Naive thymus-derived CD4-positive, alpha-beta T cell (primary cell): Measurements from ENCODE around the gene PCED1B. TPM values are rescaled to one million over a fixed set of nuclear protein-coding genes. Genes with fewer than 3 reads are reported as not detected.
"Not testable (repeated sequence)": the region's sequence is repeated elsewhere in the genome, so short reads cannot be mapped to it uniquely, and the experiment has no call there.

Experiments used
- ATAC-seq: fragments of 150-1000 bp; cut with Tn5 transposase; 2 replicates; pipeline ENCODE4 v1.10.0; 2021; ENCODE audit warnings: mild to moderate bottlenecking, moderate library complexity
- CTCF ChIA-PET: fragments of 350-600 bp; sonication (Branson Sonifier 250); formaldehyde crosslinking; loops from one replicate; lab custom pipeline; 2021; ENCODE audit warnings: antibody characterized with exemption; lab: Charles Lee
- POLR2A ChIA-PET: fragments of 350-600 bp; sonication (Branson Sonifier 250); formaldehyde crosslinking; loops from one replicate; lab custom pipeline; 2021; ENCODE audit warnings: antibody characterized with exemption, inconsistent platforms; lab: Charles Lee
- DNase-seq, 9 donors: peaks; one replicate each; pipeline versions ENCODE4 v3.0.0 to v3.0.0-alpha.2; 2020 to 2022; ENCODE audit warnings: mixed read lengths in 1 of 9
- H3K27ac ChIP-seq: one replicate; pipeline ENCODE4 v1.7.0; 2013; ENCODE audit warnings: mild to moderate bottlenecking, low read depth, low read length, moderate library complexity
- H3K27me3 ChIP-seq, 2 donors: one replicate each; pipeline ENCODE4 v1.7.0; 2013; ENCODE audit warnings: low read length in 2 of 2, mild to moderate bottlenecking in 2 of 2, moderate library complexity in 2 of 2; ENCODE audit not compliant: control insufficient read depth in 2 of 2, insufficient read depth in 2 of 2
- H3K36me3 ChIP-seq, 3 experiments: 1 replicate in 2 of 3; 2 replicates in 1 of 3; pipeline ENCODE4 v1.7.0; 2013; ENCODE audit warnings: low read length in 3 of 3, mild to moderate bottlenecking in 3 of 3, moderate library complexity in 1 of 3; ENCODE audit not compliant: insufficient read depth in 3 of 3, control insufficient read depth in 2 of 3
- H3K4me1 ChIP-seq, 2 donors: one replicate each; pipeline ENCODE4 v1.7.0; 2013; ENCODE audit warnings: low read length in 2 of 2, mild to moderate bottlenecking in 2 of 2, moderate library complexity in 1 of 2; ENCODE audit not compliant: control insufficient read depth in 2 of 2, insufficient read depth in 2 of 2
- H3K4me3 ChIP-seq: 2 replicates; pipeline ENCODE4 v1.7.0; 2013; ENCODE audit warnings: mild to moderate bottlenecking, low read length
- H3K9me3 ChIP-seq, 3 experiments: 1 replicate in 2 of 3; 2 replicates in 1 of 3; pipeline ENCODE4 v1.7.0; 2013; ENCODE audit warnings: low read length in 3 of 3; ENCODE audit not compliant: control insufficient read depth in 2 of 3
- H3K27ac Mint-ChIP-seq, 9 donors: one replicate each; pipeline ENCODE4 v1.8.0; 2020 to 2022; ENCODE audit warnings: mixed read lengths in 9 of 9, mild to moderate bottlenecking in 8 of 9, moderate library complexity in 5 of 9, inconsistent platforms in 2 of 9
- H3K27me3 Mint-ChIP-seq, 5 donors: one replicate each; pipeline ENCODE4 v1.8.0; 2021 to 2022; ENCODE audit warnings: mixed read lengths in 5 of 5, mild to moderate bottlenecking in 1 of 5
- H3K36me3 Mint-ChIP-seq, 5 donors: one replicate each; pipeline ENCODE4 v1.8.0; 2020 to 2022; ENCODE audit warnings: mixed read lengths in 5 of 5, mild to moderate bottlenecking in 3 of 5, inconsistent platforms in 1 of 5
- H3K4me1 Mint-ChIP-seq, 7 donors: one replicate each; pipeline ENCODE4 v1.8.0; 2020 to 2022; ENCODE audit warnings: mixed read lengths in 7 of 7, mild to moderate bottlenecking in 3 of 7, inconsistent platforms in 1 of 7
- H3K4me3 Mint-ChIP-seq, 10 donors: one replicate each; pipeline ENCODE4 v1.8.0; 2020 to 2022; ENCODE audit warnings: mild to moderate bottlenecking in 10 of 10, mixed read lengths in 10 of 10, moderate library complexity in 6 of 10, inconsistent platforms in 2 of 10
- H3K9me3 Mint-ChIP-seq, 11 donors: one replicate each; pipeline ENCODE4 v1.8.0; 2020 to 2022; ENCODE audit warnings: mixed read lengths in 11 of 11, mild to moderate bottlenecking in 4 of 11, inconsistent platforms in 1 of 11, moderate library complexity in 1 of 11
- intact Hi-C, 2 donors: fragments of 100-400 bp; cut with micrococcal nuclease; formaldehyde crosslinking; loops; one replicate each; pipeline ENCODE4 v1.15.1; 2023
- polyA plus RNA-seq, 2 donors: library from polyadenylated mRNA; unstranded; fragments of 300-500 nt; fragmentation: Illumina TruSeq; gene quantifications; one replicate each; pipeline ENCODE4 v1.2.3, GENCODE V29; 2021
- total RNA-seq, 6 experiments: library from RNA in 5 of 6; stranded (reverse) in 5 of 6; gene quantifications; 1 replicate in 5 of 6; 2 replicates in 1 of 6; pipeline ENCODE4 v1.2.3 and lab custom pipeline; 2021 to 2026

PCED1B gene
- total and polyA plus RNA-seq, 7 experiments from 2014 or later, result 41.4 to 147 (median 94.3) TPM

- intact Hi-C loops, result no loop called here
- Histone ChIP-seq H3K27ac (peak overlapping the region; percentile 6), H3K27me3 (no peaks in the 10 kb centered on the region), H3K9me3 (no peaks in the 10 kb centered on the region), H3K4me1 (peaks cover 31 to 35% of the 10 kb centered on the region in 2 donors), H3K4me3 (no peak overlapping the region), H3K36me3 (peaks cover 9 to 16% (median 10%) of the 10 kb centered on the region in 3 experiments)
- H3K27ac Mint-ChIP-seq, result peak overlapping the region in 8 of 9 donors; percentile 44 to 98 (median 82)
- POLR2A ChIA-PET, result interaction anchor here (0.9 to 1.3 kb wide), 2 partner anchors 11 to 76 kb away, joined by 3 to 4 read pairs; no protein-coding TSS in a partner anchor
- H3K9me3 Mint-ChIP-seq, result no peaks in the 10 kb centered on the region
- ATAC-seq, result no peak
- H3K4me1 Mint-ChIP-seq, result peaks cover 32 to 90% (median 77%) of the 10 kb centered on the region in 7 donors
- peak overlapping the region in 3 of 10 donors; percentile 12 to 50 (median 19) for H3K4me3 Mint-ChIP-seq
- no peaks in the 10 kb centered on the region for H3K27me3 Mint-ChIP-seq
- CTCF ChIA-PET, result interaction anchor here (0.6 to 2.0 kb wide), 4 partner anchors 11 to 197 kb away, joined by 3 to 6 read pairs (median 4); no protein-coding TSS in a partner anchor
- peaks cover 15 to 41% (median 37%) of the 10 kb centered on the region in 5 donors for H3K36me3 Mint-ChIP-seq
- no peak for DNase-seq
Measured at GRCh38 chr12:47200446-47200845, 121.0 kb downstream of the PCED1B start.

- H3K4me3 Mint-ChIP-seq, result peak overlapping the region in 1 of 10 donors; percentile 50
- intact Hi-C loops, H3K27me3 Mint-ChIP-seq, H3K27me3 ChIP-seq, H3K9me3 Mint-ChIP-seq, ATAC-seq, H3K9me3 ChIP-seq, H3K4me3 ChIP-seq, DNase-seq, H3K27ac ChIP-seq: not testable (repeated sequence)
- CTCF ChIA-PET, result interaction anchor here (2.0 kb wide), 1 partner anchor 19 kb away, joined by 4 read pairs; no protein-coding TSS in a partner anchor
- H3K4me1 Mint-ChIP-seq, result peaks cover 39 to 90% (median 77%) of the 10 kb centered on the region in 7 donors
- Histone ChIP-seq H3K36me3 (peaks cover 12 to 23% (median 17%) of the 10 kb centered on the region in 3 experiments), H3K4me1 (peaks cover 38 to 39% of the 10 kb centered on the region in 2 donors)
- POLR2A ChIA-PET, result interaction anchor here (0.9 to 3.0 kb wide), 7 partner anchors 9 to 212 kb away, joined by 3 to 15 read pairs (median 3); no protein-coding TSS in a partner anchor
- peaks cover 16 to 48% (median 44%) of the 10 kb centered on the region in 5 donors for H3K36me3 Mint-ChIP-seq
- H3K27ac Mint-ChIP-seq, result peak overlapping the region in 8 of 9 donors; percentile 34 to 98 (median 76)
Measured at GRCh38 chr12:47201190-47201589, 121.8 kb downstream of the PCED1B start.

- intact Hi-C loops, result no loop called here
- CTCF ChIA-PET, result interaction anchor here (0.6 to 1.0 kb wide), 3 partner anchors 17 to 466 kb away, joined by 4 read pairs; no protein-coding TSS in a partner anchor
- no peak overlapping the region for H3K4me3 ChIP-seq
- H3K36me3 Mint-ChIP-seq, result peaks cover 16 to 57% (median 48%) of the 10 kb centered on the region in 5 donors
- POLR2A ChIA-PET, result interaction anchor here (0.9 to 3.0 kb wide), 10 partner anchors 9 to 211 kb away, joined by 3 to 15 read pairs (median 3); no protein-coding TSS in a partner anchor
- peak overlapping the region; percentile 41 for H3K27ac ChIP-seq
- DNase-seq (no peak), ATAC-seq (no peak)
- no peaks in the 10 kb centered on the region for H3K27me3 Mint-ChIP-seq
- no peaks in the 10 kb centered on the region for H3K9me3 Mint-ChIP-seq
- peak overlapping the region in 5 of 10 donors; percentile 17 to 52 (median 24) for H3K4me3 Mint-ChIP-seq
- H3K27ac Mint-ChIP-seq, result peak overlapping the region in 8 of 9 donors; percentile 42 to 98 (median 72)
- peaks cover 18 to 28% (median 19%) of the 10 kb centered on the region in 3 experiments for H3K36me3 ChIP-seq
- H3K4me1 ChIP-seq, result peaks cover 48 to 49% of the 10 kb centered on the region in 2 donors
- H3K27me3 ChIP-seq, result no peaks in the 10 kb centered on the region
- H3K4me1 Mint-ChIP-seq, result peaks cover 47 to 97% (median 85%) of the 10 kb centered on the region in 7 donors
- H3K9me3 ChIP-seq, result no peaks in the 10 kb centered on the region
Measured at GRCh38 chr12:47202176-47202575, 122.8 kb downstream of the PCED1B start.

- DNase-seq (peak in 1 of 9 donors; percentile 30), ATAC-seq (no peak)
- Histone ChIP-seq H3K27me3 (no peaks in the 10 kb centered on the region), H3K9me3 (no peaks in the 10 kb centered on the region), H3K4me1 (peaks cover 67 to 80% of the 10 kb centered on the region in 2 donors), H3K36me3 (peaks cover 26 to 42% (median 39%) of the 10 kb centered on the region in 3 experiments), H3K4me3 (no peak overlapping the region), H3K27ac (peak overlapping the region; percentile 76)
- no peaks in the 10 kb centered on the region for H3K9me3 Mint-ChIP-seq
- ChIA-PET CTCF (interaction anchor here (1.0 kb wide), 1 partner anchor 172 kb away, joined by 3 read pairs; no protein-coding TSS in a partner anchor), POLR2A (interaction anchor here (0.7 to 4.0 kb wide), 8 partner anchors 8 to 125 kb away, joined by 3 to 36 read pairs (median 14); partner anchors contain the start of genes AMIGO2 and PCED1B)
- intact Hi-C loops, result loop anchor here (2.0 kb wide), 2 partner anchors 13 to 15 kb away; no protein-coding TSS in a partner anchor
- H3K4me1 Mint-ChIP-seq, result peaks cover 56 to 98% (median 77%) of the 10 kb centered on the region in 7 donors
- peak overlapping the region; percentile 41 to 98 (median 93) for H3K27ac Mint-ChIP-seq
- peaks cover 16 to 63% (median 60%) of the 10 kb centered on the region in 5 donors for H3K36me3 Mint-ChIP-seq
- H3K4me3 Mint-ChIP-seq, result peak overlapping the region; percentile 60 to 99 (median 84)
- H3K27me3 Mint-ChIP-seq, result no peaks in the 10 kb centered on the region
Measured at GRCh38 chr12:47205532-47206449, 126.4 kb downstream of the PCED1B start.

- CTCF ChIA-PET, result interaction anchor here (0.6 to 2.0 kb wide), 9 partner anchors 9 to 191 kb away, joined by 3 to 18 read pairs (median 5); no protein-coding TSS in a partner anchor
- Mint-ChIP-seq H3K36me3 (peaks cover 16 to 62% (median 58%) of the 10 kb centered on the region in 5 donors), H3K27me3 (no peaks in the 10 kb centered on the region), H3K9me3 (no peaks in the 10 kb centered on the region), H3K4me1 (peaks cover 55 to 93% (median 75%) of the 10 kb centered on the region in 7 donors), H3K4me3 (peak overlapping the region; percentile 60 to 99 (median 84)), H3K27ac (peak overlapping the region; percentile 41 to 98 (median 93))
- no peaks in the 10 kb centered on the region for H3K9me3 ChIP-seq
- no peak for ATAC-seq
- peaks cover 72 to 83% of the 10 kb centered on the region in 2 donors for H3K4me1 ChIP-seq
- POLR2A ChIA-PET, result interaction anchor here (0.7 to 4.0 kb wide), 23 partner anchors 7 to 617 kb away, joined by 3 to 36 read pairs (median 4); partner anchors contain the start of genes AMIGO2 and PCED1B
- H3K27ac ChIP-seq, result peak overlapping the region; percentile 76
- H3K36me3 ChIP-seq, result peaks cover 26 to 42% (median 39%) of the 10 kb centered on the region in 3 experiments
- peak overlapping the region; percentile 42 for H3K4me3 ChIP-seq
- peak in 1 of 9 donors; percentile 23 for DNase-seq
- no peaks in the 10 kb centered on the region for H3K27me3 ChIP-seq
- intact Hi-C loops, result loop anchor here (1.0 to 2.0 kb wide), 5 partner anchors 7 to 14 kb away; no protein-coding TSS in a partner anchor
Measured at GRCh38 chr12:47206450-47207339, 127.3 kb downstream of the PCED1B start.
